RPMI8226 (cell line): ENCODE measurements around the gene GALNTL6.

Source experiments
- DNase-seq: peaks from one replicate; pipeline ENCODE4 v3.0.0-alpha.2; 2015

Gene GALNTL6

DNA sequence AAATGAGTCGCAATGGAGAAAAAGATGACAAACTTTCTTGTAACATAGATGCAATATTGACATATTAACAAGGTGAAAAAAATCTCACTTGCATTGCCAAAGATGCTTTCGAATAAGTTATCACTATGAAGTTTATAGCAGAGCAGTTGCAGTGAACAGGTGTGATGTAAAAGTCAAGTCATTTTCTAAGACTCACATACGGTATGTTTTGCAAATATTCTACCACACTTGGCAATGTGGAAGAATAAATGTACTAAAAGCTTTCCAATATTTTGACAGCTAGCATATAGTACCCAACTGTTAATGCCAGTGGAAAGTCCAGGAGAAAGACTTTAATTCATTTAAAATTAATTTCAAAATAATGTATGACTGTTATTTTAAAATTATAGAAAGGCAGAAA, 76.5 kb downstream of the GALNTL6 start:
- DNase-seq: no peak

GRCh38 chr4:171891038-171891437, 77.8 kb downstream of the GALNTL6 start:
- DNase-seq: peak; percentile 40

GRCh38 chr4:171896426-171896825, 83.2 kb downstream of the GALNTL6 start:
- DNase-seq: no peak

DNA sequence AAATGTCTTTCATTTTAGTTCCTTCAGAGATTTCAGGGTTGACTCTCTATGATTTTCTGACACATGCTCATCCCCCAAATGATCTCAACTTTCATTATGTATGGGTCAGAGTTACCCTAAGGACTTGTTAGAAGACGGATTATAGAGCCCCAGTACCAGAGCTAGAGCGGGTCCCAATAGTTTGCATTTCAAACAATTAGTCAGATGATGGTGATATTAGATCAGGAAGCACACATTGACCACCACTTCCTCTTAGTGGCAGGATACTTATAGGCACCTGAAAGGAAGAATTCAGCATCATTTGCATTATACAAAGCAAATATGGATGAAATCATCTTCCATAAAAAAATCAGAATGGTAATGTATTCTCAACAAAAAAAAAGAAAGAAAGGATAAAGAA, 106.1 kb downstream of the GALNTL6 start:
- no peak for DNase-seq

- no peak for DNase-seq
Measured at GRCh38 chr4:171920901-171921300, 107.7 kb downstream of the GALNTL6 start.

- no peak for DNase-seq
Measured at GRCh38 chr4:171924746-171925376, 111.7 kb downstream of the GALNTL6 start.

GRCh38 chr4:171928336-171928735, 115.1 kb downstream of the GALNTL6 start:
- no peak for DNase-seq

- peak; percentile 46 for DNase-seq
Measured at GRCh38 chr4:171929477-171929876, 116.3 kb downstream of the GALNTL6 start.

GRCh38 chr4:171929907-171930306, 116.7 kb downstream of the GALNTL6 start:
- peak; percentile 46 for DNase-seq

DNA sequence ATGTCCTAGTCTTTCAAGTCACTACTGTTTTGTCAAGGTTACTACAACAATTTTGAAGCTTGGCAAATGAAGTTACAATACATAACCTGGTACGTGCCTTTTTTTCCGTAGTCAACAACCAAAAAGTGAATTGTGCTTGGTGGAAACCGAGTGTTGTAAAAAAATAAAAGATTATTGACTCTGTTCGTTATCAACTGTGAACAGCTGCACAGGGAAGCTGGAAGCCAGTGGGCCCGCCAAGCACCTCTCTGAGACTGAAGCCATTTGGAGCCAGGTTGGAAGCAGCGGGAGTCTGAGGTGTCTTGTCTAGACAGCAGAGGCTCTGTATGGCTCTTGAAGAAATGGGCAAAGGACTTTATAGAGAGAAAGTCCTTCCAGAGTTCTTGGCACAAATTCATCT, 119.0 kb downstream of the GALNTL6 start:
- no peak for DNase-seq

- no peak for DNase-seq
Measured at GRCh38 chr4:171940656-171941055, 127.5 kb downstream of the GALNTL6 start.

DNA sequence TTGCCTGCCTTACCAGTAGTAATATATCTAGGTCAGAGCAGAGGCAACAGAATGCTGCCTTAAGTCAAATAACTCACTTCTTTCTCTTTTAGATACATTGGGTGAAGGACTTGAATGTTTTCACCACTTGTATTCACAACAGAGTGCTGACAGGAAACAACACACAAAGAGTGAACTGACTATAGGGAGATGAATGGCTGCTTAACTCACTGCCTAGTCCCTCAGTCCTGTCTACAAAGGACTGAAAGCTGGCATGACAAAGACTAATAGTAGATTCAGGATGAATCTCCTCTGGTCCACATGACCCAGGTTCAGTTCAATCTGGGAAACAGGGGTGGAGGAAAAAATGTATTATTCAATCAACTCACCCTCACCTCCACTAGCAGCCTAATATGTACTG, 134.2 kb downstream of the GALNTL6 start:
- no peak for DNase-seq

- DNase-seq: no peak
Measured at GRCh38 chr4:171948038-171948437, 134.8 kb downstream of the GALNTL6 start.

DNA sequence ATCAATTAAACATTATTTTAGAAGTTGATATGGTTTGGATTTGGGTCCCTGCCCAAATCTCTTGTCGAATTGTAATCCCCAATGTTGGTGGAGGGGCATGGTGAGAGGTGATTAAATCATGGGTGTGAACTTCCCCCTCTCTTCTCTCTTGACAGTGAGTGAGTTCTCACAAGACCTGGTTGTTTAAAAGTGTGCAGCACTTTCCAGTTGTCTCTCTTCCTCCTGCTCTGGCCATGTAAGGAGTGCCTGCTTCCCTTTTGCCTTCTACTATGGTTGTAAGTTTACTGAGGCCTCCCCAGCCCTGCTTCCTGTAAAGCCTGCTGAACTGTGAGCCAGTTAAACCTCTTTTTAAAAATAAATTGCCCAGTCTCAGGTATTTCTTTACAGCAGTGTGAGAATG, 141.4 kb downstream of the GALNTL6 start:
- peak; percentile 9 for DNase-seq

GRCh38 chr4:171956678-171957077, 143.5 kb downstream of the GALNTL6 start:
- DNase-seq: peak; percentile 39

GRCh38 chr4:171962110-171962509, 148.9 kb downstream of the GALNTL6 start:
- no peak for DNase-seq

DNA sequence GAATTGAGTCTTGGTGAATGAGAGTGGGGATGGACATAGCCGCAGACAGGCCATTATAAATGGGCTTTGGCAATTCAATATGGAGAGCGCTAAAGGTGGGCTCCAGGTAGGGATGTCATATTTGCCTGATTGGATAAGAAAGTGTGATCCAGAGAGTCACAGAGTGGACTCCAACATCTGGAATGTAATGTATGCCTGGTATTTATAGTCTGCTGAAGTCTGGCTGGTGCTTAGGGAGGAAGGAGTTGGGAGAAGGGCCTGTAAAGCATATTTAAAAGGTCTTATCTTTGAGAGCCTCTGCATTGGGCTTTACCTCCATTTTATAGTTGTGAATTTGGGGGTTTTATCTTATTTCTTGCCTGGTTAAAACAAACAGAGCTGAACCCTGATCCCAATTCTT, 153.2 kb downstream of the GALNTL6 start:
- no peak for DNase-seq

DNA sequence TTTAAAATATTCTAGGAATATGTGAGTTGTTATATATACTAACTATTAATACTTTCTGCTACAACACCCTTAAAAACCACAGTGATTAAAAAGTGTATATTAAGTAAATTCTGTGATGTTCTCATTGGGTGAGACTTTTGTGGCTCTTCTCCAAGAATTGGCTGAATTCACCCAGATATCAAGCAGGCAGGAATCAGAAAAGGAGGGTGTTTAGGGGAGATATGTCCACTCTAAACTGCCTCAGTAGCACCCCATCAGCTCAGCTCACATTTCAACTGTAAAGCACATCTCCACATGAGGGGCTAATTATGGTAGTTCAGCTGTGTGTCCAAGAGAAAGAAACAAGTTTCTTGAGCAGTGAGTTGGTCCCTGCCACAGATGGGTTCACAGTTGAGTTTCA, 165.0 kb downstream of the GALNTL6 start:
- DNase-seq: no peak

DNA sequence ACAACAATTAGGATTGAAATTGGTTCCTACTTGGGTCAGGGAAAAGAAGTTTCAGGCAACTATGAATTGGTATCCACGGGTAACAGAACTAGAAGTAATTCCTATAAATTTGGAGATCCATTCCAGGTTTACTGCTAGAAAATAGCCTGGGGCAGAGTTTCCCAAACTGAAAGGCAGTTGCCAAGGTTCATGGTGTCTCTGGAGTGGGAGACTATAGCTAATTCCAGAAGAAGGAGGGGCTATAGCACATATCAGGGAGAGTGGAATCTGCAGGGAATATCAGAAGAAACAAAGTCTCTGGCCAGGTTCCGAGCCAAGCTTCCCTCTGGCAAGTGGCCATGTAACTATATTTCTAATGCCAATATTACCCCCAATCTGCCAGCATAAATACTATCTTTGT, 166.3 kb downstream of the GALNTL6 start:
- DNase-seq: no peak

DNA sequence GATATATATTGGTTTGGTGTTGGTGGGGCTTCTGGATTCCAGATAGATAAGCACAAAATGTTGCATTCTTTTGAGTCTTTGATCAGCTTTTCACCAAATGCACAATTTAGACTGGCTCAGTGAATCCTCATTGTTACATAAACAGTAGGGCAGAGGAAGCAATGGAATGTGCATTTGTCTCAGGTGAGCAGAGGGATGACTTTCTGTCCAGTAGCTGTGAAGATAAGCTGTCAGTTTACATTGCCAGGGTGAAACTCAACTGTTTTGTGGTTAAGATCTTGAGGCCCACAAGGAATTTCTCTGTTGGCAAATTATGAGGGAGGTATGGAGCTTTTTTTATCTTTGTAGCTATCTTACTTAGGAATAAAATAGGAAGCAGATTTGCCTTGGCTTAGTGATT, 168.0 kb downstream of the GALNTL6 start:
- DNase-seq: no peak

GRCh38 chr4:171983935-171984805, 171.0 kb downstream of the GALNTL6 start:
- no peak for DNase-seq

- DNase-seq: no peak
Measured at GRCh38 chr4:171985129-171985528, 171.9 kb downstream of the GALNTL6 start.

DNA sequence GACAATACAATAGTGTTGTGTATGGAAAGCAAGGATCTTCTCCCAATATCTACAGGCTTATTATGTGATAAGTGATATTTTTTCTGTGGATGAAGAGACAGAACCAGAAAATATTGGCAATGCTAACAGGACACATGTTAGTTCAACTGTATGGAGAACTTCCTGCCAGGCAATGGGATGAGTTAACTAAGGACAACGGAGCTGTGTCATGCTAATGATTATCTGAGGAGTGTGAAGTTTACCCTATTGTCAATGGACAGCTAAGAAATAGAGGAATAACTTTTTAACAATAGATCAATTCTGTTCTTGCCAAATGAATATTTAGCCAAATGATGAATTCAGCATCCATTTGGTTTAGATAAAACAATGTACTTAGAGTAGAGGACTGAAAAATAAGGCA, 180.0 kb downstream of the GALNTL6 start:
- DNase-seq: no peak

- peak; percentile 16 for DNase-seq
Measured at GRCh38 chr4:172007889-172008288, 194.7 kb downstream of the GALNTL6 start.
